Ishikawa (cell line): ENCODE measurements around the gene TMEM183A.

ENCODE experiments used
- CEBPB ChIP-seq: IDR thresholded peaks from 2 replicates; pipeline ENCODE4 v1.6.1; 2012
- EGR1 ChIP-seq: IDR thresholded peaks from 2 replicates; pipeline ENCODE4 v1.6.1; 2012
- EP300 ChIP-seq: IDR thresholded peaks from 2 replicates; pipeline ENCODE4 v1.6.1; 2012; ENCODE audit warnings: borderline replicate concordance
- RAD21 ChIP-seq: IDR thresholded peaks from 2 replicates; pipeline ENCODE4 v1.6.1; 2012; ENCODE audit warnings: low read depth
- TCF12 ChIP-seq: IDR thresholded peaks from 2 replicates; pipeline ENCODE4 v1.6.1; 2012; ENCODE audit warnings: low read depth
- YY1 ChIP-seq: IDR thresholded peaks from 2 replicates; pipeline ENCODE4 v1.6.1; 2012; ENCODE audit warnings: low read depth
- TF ChIP-seq, protein P1 (sequence below): IDR thresholded peaks from 2 replicates; pipeline ENCODE4 v1.6.1; 2012; ENCODE audit warnings: low read depth, mild to moderate bottlenecking
- TF ChIP-seq, protein P2 (sequence below): IDR thresholded peaks from 2 replicates; pipeline ENCODE4 v1.6.1; 2012

DNA sequence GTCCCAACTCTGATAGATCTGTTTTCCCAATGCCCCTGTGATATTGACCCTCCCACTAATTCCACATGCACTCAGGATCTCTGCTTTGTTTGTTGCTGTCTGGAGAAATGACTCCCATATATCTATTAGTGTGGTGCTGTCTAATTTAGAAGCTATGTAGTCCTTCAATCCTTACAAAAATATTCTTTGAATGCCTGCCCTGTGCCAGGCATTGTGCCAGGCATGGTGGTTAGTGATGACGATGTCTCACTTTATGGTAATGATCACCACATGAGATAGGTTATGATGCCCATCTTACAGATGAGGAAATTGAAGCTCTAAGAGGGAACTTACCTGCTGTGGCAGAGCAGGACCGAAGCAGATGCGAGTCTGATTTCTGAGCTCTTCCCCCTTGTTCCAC is 65.7 kb downstream of the TMEM183A start:
- TF ChIP-seq TCF12 (no peak), EP300 (no peak), CEBPB (no peak), EGR1 (no peak), RAD21 (no peak), YY1 (no peak)
- TF ChIP-seq, protein P1, sequence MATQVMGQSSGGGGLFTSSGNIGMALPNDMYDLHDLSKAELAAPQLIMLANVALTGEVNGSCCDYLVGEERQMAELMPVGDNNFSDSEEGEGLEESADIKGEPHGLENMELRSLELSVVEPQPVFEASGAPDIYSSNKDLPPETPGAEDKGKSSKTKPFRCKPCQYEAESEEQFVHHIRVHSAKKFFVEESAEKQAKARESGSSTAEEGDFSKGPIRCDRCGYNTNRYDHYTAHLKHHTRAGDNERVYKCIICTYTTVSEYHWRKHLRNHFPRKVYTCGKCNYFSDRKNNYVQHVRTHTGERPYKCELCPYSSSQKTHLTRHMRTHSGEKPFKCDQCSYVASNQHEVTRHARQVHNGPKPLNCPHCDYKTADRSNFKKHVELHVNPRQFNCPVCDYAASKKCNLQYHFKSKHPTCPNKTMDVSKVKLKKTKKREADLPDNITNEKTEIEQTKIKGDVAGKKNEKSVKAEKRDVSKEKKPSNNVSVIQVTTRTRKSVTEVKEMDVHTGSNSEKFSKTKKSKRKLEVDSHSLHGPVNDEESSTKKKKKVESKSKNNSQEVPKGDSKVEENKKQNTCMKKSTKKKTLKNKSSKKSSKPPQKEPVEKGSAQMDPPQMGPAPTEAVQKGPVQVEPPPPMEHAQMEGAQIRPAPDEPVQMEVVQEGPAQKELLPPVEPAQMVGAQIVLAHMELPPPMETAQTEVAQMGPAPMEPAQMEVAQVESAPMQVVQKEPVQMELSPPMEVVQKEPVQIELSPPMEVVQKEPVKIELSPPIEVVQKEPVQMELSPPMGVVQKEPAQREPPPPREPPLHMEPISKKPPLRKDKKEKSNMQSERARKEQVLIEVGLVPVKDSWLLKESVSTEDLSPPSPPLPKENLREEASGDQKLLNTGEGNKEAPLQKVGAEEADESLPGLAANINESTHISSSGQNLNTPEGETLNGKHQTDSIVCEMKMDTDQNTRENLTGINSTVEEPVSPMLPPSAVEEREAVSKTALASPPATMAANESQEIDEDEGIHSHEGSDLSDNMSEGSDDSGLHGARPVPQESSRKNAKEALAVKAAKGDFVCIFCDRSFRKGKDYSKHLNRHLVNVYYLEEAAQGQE = no peak
- TF ChIP-seq, protein P2, sequence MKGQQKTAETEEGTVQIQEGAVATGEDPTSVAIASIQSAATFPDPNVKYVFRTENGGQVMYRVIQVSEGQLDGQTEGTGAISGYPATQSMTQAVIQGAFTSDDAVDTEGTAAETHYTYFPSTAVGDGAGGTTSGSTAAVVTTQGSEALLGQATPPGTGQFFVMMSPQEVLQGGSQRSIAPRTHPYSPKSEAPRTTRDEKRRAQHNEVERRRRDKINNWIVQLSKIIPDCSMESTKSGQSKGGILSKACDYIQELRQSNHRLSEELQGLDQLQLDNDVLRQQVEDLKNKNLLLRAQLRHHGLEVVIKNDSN = no peak
